GM23248 (cell line): ENCODE data around the gene TOLLIP. TPM values are rescaled to one million over a fixed set of nuclear protein-coding genes. Genes with fewer than 3 reads are reported as not detected.
A peak's percentile ranks its signal among the peaks of the same experiment; 100 is the strongest.

ENCODE experiments used
- DNase-seq: peaks from one replicate; pipeline ENCODE4 v3.0.0-alpha.2; 2015
- H2AFZ ChIP-seq: fragments of 200-600 bp; sonication (generic); 2 replicates; pipeline ENCODE4 v1.6.1; 2016; ENCODE audit warnings: antibody characterized with exemption
- H3F3A ChIP-seq: fragments of 200-600 bp; sonication (generic); 2 replicates; pipeline ENCODE4 v1.6.1; 2016; ENCODE audit warnings: mild to moderate bottlenecking, antibody characterized with exemption, mixed run types; ENCODE audit not compliant: insufficient read depth
- H3K27ac ChIP-seq: fragments of 200-600 bp; sonication (generic); 2 replicates; pipeline ENCODE4 v1.5.1; 2016; ENCODE audit warnings: mild to moderate bottlenecking
- H3K27me3 ChIP-seq: fragments of 200-600 bp; sonication (generic); replicated peaks from 2 replicates; pipeline ENCODE4 v1.6.1; 2016; ENCODE audit warnings: mild to moderate bottlenecking; ENCODE audit not compliant: insufficient read depth
- H3K36me3 ChIP-seq: fragments of 200-600 bp; sonication (generic); 2 replicates; pipeline ENCODE4 v1.6.1; 2016; ENCODE audit warnings: low read depth, mild to moderate bottlenecking
- H3K4me1 ChIP-seq: fragments of 200-600 bp; sonication (generic); 2 replicates; pipeline ENCODE4 v1.6.1; 2016; ENCODE audit warnings: mild to moderate bottlenecking; ENCODE audit not compliant: insufficient read depth
- H3K4me2 ChIP-seq: fragments of 200-600 bp; sonication (generic); one replicate; pipeline ENCODE4 v1.6.1; 2016; ENCODE audit warnings: mild to moderate bottlenecking; ENCODE audit not compliant: unreplicated experiment
- H3K4me3 ChIP-seq: fragments of 200-600 bp; sonication (generic); 2 replicates; pipeline ENCODE4 v1.5.1; 2016; ENCODE audit warnings: mild to moderate bottlenecking
- H3K79me2 ChIP-seq: fragments of 200-600 bp; sonication (generic); 2 replicates; pipeline ENCODE4 v1.6.1; 2016; ENCODE audit warnings: mild to moderate bottlenecking; ENCODE audit not compliant: insufficient read depth
- H3K9ac ChIP-seq: fragments of 200-600 bp; sonication (generic); 2 replicates; pipeline ENCODE4 v1.6.1; 2016; ENCODE audit warnings: mild to moderate bottlenecking
- H3K9me2 ChIP-seq: fragments of 200-600 bp; sonication (generic); 2 replicates; pipeline ENCODE4 v1.6.1; 2016; ENCODE audit warnings: mixed run types, mild to moderate bottlenecking, moderate library complexity; ENCODE audit not compliant: insufficient read depth
- H3K9me3 ChIP-seq: fragments of 200-600 bp; sonication (generic); one replicate; pipeline ENCODE4 v1.6.1; 2017; ENCODE audit warnings: low read depth
- H4K20me1 ChIP-seq: fragments of 200-600 bp; sonication (generic); 2 replicates; pipeline ENCODE4 v1.6.0; 2016; ENCODE audit not compliant: insufficient read depth
- EZH2 ChIP-seq: fragments of 200-600 bp; sonication (generic); IDR thresholded peaks from 2 replicates; pipeline ENCODE4 v1.6.1; 2018; ENCODE audit warnings: antibody characterized with exemption, mild to moderate bottlenecking; ENCODE audit not compliant: insufficient read depth, poor library complexity, severe bottlenecking
- EZH2phosphoT487 ChIP-seq: fragments of 200-600 bp; sonication (generic); IDR thresholded peaks from 2 replicates; pipeline ENCODE4 v1.6.1; 2018; ENCODE audit warnings: antibody characterized with exemption, moderate library complexity, mild to moderate bottlenecking, low read depth; ENCODE audit not compliant: insufficient read depth
- WGBS, 2 experiments: methylation state at CpG; one replicate each; pipeline ENCODE4 v1.1.6; 2015 to 2017; ENCODE audit warnings: low lambda C conversion rate in 2 of 2, low coverage in 1 of 2; ENCODE audit errors: missing lambda C conversion rate in 2 of 2; 5-methylcytosine and 5-hydroxymethylcytosine counted together
- in situ Hi-C: fragments of 300-500 bp; cut with MboI; formaldehyde crosslinking; loops from 2 replicates; pipeline ENCODE4 v1.15.0; 2020
- polyA plus RNA-seq: library from polyadenylated mRNA; unstranded; fragments of >200 nt; fragmentation: Nextera tagmentation; extraction: Ambion mirVana; gene quantifications from 2 replicates; pipeline ENCODE4 v1.2.1, GENCODE V29; 2016
- total RNA-seq: library from RNA; depleted of rRNA; stranded (reverse); fragments of >200 nt; shearing (Covaris generic); gene quantifications from 2 replicates; pipeline ENCODE4 v1.2.3, GENCODE V29; 2014

Gene TOLLIP
- total and polyA plus RNA-seq, 2 experiments from 2014 or later: 27.3 to 57.7 TPM

GRCh38 chr11:1333091-1333772 is 23.8 kb upstream of the TOLLIP start:
- in situ Hi-C loops: no loop called here
- Histone ChIP-seq H3K27me3 (no peaks in the 10 kb centered on the region; the same call in 1 of the 2 replicates), H3K79me2 (no peaks in the 10 kb centered on the region), H3F3A (no peaks in the 10 kb centered on the region), H3K9ac (no peak overlapping the region), H3K36me3 (no peaks in the 10 kb centered on the region), H3K9me3 (no peaks in the 10 kb centered on the region), H3K9me2 (no peaks in the 10 kb centered on the region), H4K20me1 (no peaks in the 10 kb centered on the region), H3K4me2 (no peak overlapping the region), H3K4me1 (peaks cover 5% of the 10 kb centered on the region; the same call in 1 of the 2 replicates), H3K4me3 (no peak overlapping the region), H3K27ac (no peak overlapping the region), H2AFZ (no peak overlapping the region)
- TF ChIP-seq EZH2phosphoT487: no peak
- TF ChIP-seq EZH2: no peak
- 64 to 70% methylated on average over 10 of the region's 10 CpGs for WGBS, 2 experiments
- DNase-seq: no peak

GRCh38 chr11:1330473-1330872 is 21.0 kb upstream of the TOLLIP start:
- 47 to 57% methylated on average over 6 of the region's 6 CpGs for WGBS, 2 experiments
- Histone ChIP-seq H3K79me2 (no peaks in the 10 kb centered on the region), H2AFZ (no peak overlapping the region), H3K27ac (no peak overlapping the region), H3K27me3 (no peaks in the 10 kb centered on the region; the same call in 1 of the 2 replicates), H4K20me1 (no peaks in the 10 kb centered on the region), H3K9me2 (no peaks in the 10 kb centered on the region), H3K4me1 (peaks cover 2% of the 10 kb centered on the region; the same call in 1 of the 2 replicates), H3F3A (no peaks in the 10 kb centered on the region), H3K4me2 (no peak overlapping the region), H3K9ac (no peak overlapping the region), H3K36me3 (no peaks in the 10 kb centered on the region), H3K4me3 (no peak overlapping the region), H3K9me3 (no peaks in the 10 kb centered on the region)
- no peak for DNase-seq
- in situ Hi-C loops: no loop called here
- TF ChIP-seq EZH2: no peak
- TF ChIP-seq EZH2phosphoT487: no peak

- TF ChIP-seq EZH2 (no peak), EZH2phosphoT487 (no peak)
- Histone ChIP-seq H3K27ac (no peak overlapping the region), H3F3A (no peaks in the 10 kb centered on the region), H3K4me3 (no peak overlapping the region), H3K79me2 (no peaks in the 10 kb centered on the region), H3K4me2 (peak overlapping the region; percentile 4), H3K9me2 (no peaks in the 10 kb centered on the region), H3K9me3 (no peaks in the 10 kb centered on the region), H2AFZ (no peak overlapping the region), H3K36me3 (no peaks in the 10 kb centered on the region), H3K27me3 (peaks cover 14% of the 10 kb centered on the region; the same call in 1 of the 2 replicates), H3K9ac (no peak overlapping the region), H4K20me1 (no peaks in the 10 kb centered on the region), H3K4me1 (no peaks in the 10 kb centered on the region)
- WGBS, 2 experiments: 29 to 43% methylated on average over 4 of the region's 4 CpGs
- in situ Hi-C loops: no loop called here
- DNase-seq: no peak
These were observed 17.6 kb upstream of the TOLLIP start for GRCh38 chr11:1327064-1327460.

- Histone ChIP-seq H4K20me1 (no peaks in the 10 kb centered on the region), H2AFZ (no peak overlapping the region), H3K9me2 (no peaks in the 10 kb centered on the region), H3K4me2 (peak overlapping the region; percentile 4), H3K27me3 (peaks cover 14% of the 10 kb centered on the region; the same call in 1 of the 2 replicates), H3K27ac (no peak overlapping the region), H3K9ac (no peak overlapping the region), H3F3A (no peaks in the 10 kb centered on the region), H3K4me3 (no peak overlapping the region), H3K79me2 (no peaks in the 10 kb centered on the region), H3K36me3 (no peaks in the 10 kb centered on the region), H3K9me3 (no peaks in the 10 kb centered on the region), H3K4me1 (no peaks in the 10 kb centered on the region)
- TF ChIP-seq EZH2phosphoT487 (no peak), EZH2 (no peak)
- peak; percentile 48 for DNase-seq
- in situ Hi-C loops: no loop called here
- WGBS, 2 experiments: 38 to 39% methylated on average over 11 of the region's 11 CpGs
These were observed 17.1 kb upstream of the TOLLIP start for GRCh38 chr11:1326435-1327063.
